K562 treated with DMSO at 1 percent for 48 hours (cell line): ENCODE results near the gene ARID4B. TPM values are rescaled to one million over a fixed set of nuclear protein-coding genes. Genes with fewer than 3 reads are reported as not detected.

Source experiments
- total RNA-seq: library from RNA; unstranded; fragments of 300-600 nt; gene quantifications from 2 replicates; pipeline ENCODE4 v1.2.3, GENCODE V29; 2022; ENCODE audit warnings: low replicate concordance; ENCODE audit errors: extremely low read depth

The ARID4B gene, protein sequence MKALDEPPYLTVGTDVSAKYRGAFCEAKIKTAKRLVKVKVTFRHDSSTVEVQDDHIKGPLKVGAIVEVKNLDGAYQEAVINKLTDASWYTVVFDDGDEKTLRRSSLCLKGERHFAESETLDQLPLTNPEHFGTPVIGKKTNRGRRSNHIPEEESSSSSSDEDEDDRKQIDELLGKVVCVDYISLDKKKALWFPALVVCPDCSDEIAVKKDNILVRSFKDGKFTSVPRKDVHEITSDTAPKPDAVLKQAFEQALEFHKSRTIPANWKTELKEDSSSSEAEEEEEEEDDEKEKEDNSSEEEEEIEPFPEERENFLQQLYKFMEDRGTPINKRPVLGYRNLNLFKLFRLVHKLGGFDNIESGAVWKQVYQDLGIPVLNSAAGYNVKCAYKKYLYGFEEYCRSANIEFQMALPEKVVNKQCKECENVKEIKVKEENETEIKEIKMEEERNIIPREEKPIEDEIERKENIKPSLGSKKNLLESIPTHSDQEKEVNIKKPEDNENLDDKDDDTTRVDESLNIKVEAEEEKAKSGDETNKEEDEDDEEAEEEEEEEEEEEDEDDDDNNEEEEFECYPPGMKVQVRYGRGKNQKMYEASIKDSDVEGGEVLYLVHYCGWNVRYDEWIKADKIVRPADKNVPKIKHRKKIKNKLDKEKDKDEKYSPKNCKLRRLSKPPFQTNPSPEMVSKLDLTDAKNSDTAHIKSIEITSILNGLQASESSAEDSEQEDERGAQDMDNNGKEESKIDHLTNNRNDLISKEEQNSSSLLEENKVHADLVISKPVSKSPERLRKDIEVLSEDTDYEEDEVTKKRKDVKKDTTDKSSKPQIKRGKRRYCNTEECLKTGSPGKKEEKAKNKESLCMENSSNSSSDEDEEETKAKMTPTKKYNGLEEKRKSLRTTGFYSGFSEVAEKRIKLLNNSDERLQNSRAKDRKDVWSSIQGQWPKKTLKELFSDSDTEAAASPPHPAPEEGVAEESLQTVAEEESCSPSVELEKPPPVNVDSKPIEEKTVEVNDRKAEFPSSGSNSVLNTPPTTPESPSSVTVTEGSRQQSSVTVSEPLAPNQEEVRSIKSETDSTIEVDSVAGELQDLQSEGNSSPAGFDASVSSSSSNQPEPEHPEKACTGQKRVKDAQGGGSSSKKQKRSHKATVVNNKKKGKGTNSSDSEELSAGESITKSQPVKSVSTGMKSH (N-terminal part only)
- total RNA-seq, result not detected in 2 replicates

DNA sequence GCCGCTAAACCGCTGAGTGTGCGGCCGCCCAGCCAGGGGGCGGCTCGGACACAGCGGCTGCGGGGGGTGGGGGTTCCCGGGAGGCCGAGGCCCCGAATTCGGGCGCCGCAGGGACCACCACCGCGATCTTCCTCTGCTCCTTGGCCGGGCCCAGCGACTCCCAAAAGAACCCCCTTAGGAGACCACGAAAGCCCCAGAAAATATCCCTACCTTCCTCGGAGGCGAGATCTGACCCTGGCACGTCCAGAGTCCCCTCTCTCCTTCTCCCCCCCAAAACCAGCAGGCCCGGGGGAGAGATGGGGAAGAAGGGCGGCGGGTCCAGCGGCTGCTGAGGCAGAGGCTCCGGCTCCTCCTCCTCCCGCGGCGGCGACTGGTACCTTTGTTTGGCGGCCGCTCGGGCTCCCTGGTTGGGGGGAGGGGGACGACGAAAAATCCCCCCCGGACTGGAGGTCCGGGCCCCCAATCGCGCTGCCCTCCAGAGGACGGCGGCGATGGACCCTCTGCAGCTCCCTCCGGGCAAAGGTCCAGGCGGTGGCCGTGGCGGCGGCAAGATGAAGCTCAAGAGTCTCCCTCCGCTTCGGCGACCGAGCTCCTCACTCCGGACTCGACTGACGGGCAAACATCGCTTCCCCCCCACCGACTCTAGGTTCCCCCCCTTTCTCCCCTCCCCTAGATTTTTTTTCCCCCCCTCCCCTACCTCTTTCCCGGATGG is at the start of gene ARID4B:
ARID4B (minus strand) TSS at position 621 of the 712 bp plus-strand sequence. CDS start 1,260 bp downstream, outside the sequence.

DNA sequence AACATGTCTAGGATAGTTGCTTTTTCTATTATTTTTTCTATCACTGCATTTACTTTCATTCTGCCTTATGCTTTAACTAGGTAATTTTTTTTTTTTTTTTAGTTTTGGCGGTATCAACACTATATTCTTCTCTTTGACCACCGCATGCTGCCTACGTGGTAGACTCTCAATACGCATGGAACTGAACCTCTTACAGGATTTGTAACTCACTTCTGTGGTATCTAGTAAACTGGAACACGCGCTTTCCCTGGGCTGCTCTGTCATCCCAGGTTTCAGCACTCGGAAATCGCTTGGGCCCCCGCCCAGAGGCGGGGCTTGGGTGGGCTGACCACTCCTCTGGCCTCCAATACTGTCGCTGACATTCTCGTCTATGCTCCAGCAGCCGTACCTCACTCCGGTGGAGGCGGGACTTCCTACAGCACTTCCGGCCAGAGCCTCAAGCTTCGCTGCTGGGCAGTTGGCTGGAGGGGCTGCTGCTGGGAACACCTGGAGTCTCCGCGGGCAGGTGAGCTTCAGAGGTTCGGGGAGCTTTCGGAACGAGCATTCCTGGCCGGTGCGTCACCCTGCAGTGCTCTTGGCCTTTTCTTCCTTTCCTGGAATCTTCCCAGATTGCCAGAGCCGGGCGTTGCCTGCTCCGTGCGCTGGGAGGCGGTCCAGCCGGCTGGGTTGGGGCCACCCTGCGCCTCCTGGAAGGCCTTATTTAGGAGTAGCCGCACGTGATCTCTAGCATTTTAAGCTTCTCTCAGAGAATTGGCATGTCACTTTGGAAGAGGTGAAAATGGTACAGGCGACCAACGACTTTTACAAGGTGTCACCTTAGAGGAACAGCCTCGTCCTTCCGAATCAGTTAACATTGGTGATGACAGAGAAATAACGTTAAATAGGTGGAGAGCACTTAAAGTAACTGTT is 39.3 kb upstream of the ARID4B start, which contains the start of gene TBCE:
TBCE (plus strand) TSS at position 428 of the 909 bp plus-strand sequence. CDS start 12,623 bp downstream, outside the sequence.

DNA sequence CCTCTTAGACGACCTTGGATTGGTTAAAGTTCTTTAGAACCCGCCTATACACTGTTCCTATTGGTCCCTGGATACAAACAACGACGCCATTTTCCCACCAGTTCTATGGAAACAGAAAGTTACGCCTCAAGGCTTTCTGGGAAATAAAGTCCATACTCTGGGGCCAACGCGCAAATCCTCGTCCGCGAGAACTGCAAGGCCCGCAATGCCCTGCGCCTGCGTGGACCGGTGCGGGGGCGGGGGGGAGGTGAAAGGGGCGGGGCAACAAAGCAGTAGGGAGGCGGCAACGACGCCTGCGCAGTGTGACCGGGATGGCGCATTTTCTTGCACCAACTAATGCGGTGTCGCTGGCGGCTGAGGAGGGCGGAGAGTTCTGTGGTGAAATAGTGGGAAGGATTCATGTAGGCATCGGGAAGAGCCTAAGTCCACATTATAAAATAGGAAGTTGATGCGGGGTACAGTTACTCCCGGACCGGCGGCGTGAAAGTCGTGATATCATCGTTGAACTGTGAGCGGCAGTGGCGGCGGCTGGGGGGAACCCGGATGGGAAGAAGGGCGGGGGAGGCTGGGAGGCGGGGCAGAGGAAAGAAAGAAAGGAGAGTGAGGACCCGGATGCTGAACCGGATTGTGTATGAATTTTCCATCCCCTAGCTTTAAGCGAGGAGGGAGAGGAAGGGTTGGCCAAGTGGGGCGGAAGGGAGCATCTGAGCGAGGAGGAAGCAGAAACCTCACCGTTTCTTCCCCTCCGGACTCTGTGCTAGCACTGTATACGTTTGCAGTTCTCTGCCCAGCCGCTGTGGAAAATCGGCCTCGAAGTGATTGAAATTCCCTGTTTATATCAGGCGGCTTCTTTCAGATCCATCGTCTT is 526 bp upstream of the ARID4B start, which contains the start of gene GGPS1:
GGPS1 (plus strand) TSS at position 300 of the 868 bp plus-strand sequence. CDS start 6,695 bp downstream, outside the sequence.

DNA sequence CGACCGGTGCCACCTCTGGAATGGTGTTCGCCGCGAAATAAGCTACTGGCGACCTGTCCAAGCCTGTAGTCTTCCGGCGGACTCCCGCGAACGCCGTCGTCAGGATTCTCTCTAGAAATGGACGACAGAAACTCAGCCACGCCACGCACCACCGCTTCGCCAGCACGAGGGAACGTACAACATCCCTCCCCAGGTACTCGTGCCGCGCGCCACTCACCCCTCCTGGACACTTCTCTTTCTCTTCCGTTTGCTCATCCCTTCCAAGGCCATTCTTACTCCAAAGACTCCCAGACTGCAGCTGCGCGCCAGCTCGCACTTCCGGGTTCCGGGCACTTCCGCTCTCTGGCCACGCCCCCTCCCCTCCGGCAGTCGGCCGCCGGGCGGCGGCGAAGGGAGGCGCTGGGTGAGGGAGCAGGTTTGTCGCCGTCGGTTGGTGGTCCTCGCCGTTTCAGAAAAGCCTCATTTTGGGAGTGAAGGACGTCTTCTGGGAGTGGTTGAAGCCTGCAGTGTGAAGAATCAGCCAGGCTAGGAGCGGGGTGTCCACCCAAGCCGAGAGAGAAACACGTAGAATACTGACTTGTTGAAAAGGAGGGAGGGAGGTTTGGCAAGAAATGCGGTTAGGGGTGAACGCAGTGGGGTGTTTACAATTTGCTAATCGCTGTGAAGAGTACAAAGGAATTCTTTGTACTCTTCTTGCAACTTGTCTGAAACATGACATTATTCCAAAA is 166.9 kb downstream of the ARID4B start, which contains the start of gene RBM34:
RBM34 (minus strand) TSS at position 294 of the 728 bp plus-strand sequence; CDS start at position 270, 24 bp downstream.

DNA sequence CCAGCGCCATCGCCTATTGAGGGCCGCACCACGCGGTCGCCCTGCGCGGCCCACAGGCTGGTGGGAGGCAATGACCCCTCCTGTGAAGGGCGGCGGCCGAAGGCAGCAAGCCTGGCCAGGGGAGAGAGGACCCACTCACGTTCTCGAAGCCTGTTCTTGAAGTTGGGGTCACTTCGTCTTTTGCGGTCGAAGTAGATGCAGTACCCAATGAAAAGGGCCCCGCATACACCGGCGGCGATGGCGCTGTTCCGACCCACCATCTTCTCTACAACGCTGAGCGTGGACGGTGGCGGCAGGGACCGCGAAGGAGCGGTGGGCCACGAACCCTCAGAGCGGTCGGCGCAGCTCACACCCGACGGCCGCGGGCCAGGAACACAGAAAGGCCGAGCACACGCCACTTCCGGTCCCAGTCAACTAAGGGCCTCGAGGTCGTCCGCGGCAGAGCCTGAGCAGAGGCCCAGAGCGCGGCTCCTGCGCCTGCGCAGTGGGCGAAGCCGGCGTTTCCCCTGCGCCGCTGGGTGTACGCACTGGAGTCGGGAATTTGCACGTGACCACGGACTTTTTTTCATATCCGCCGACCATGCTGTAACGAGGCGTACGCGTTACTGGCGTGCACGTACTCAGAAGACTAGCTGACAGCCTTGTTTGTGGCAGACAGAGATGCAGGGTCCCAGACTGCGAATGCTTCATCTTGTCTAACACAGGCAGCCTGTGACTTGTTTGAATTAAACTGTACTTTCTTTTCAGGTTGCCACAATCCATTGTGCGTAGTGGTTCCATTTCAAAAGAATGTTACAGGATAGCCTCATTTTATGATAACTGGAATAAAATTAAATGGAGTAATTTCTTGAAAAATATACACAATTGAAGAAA is 199.3 kb downstream of the ARID4B start, which contains the start of gene TOMM20:
TOMM20 (minus strand) TSS at position 382 of the 873 bp plus-strand sequence; CDS start at position 260, 122 bp downstream.

Other genes starting within 250 kb of the ARID4B start
- gene TOMM20, start 199.3 kb downstream of the ARID4B start, total RNA-seq, result not detected in 2 replicates
- gene RBM34, start 166.9 kb downstream of the ARID4B start, total RNA-seq, result not detected in 2 replicates
- not detected in 2 replicates for gene GGPS1, start 391 bp upstream of the ARID4B start, total RNA-seq
- not detected in 2 replicates for gene TBCE, start 39.2 kb upstream of the ARID4B start, total RNA-seq
- not detected in 2 replicates for gene B3GALNT2, start 176.3 kb upstream of the ARID4B start, total RNA-seq